Gastroesophageal sphincter (tissue), 3 donors: ENCODE measurements around the gene HBP1.

ENCODE experiments used
- CTCF ChIP-seq, 4 experiments: fragments of 200-600 bp in 2 of 4; fragments of 450-650 bp in 2 of 4; sonication (generic) in 1 of 4; IDR thresholded peaks; one replicate each; pipeline ENCODE4 v1.5.1; 2017 to 2019; ENCODE audit warnings: antibody characterized with exemption in 4 of 4, mild to moderate bottlenecking in 2 of 4, moderate library complexity in 2 of 4
- EP300 ChIP-seq: sonication (generic); formaldehyde crosslinking; IDR thresholded peaks from one replicate; pipeline ENCODE4 v1.6.1; 2017; ENCODE audit warnings: antibody characterized with exemption, mild to moderate bottlenecking
- POLR2A ChIP-seq, 2 donors: fragments of 450-650 bp; IDR thresholded peaks; one replicate each; pipeline ENCODE4 v1.6.1; 2017; ENCODE audit warnings: antibody characterized with exemption in 2 of 2, mild to moderate bottlenecking in 2 of 2, moderate library complexity in 1 of 2
- POLR2AphosphoS5 ChIP-seq: sonication (generic); formaldehyde crosslinking; IDR thresholded peaks from one replicate; pipeline ENCODE4 v1.6.1; 2017; ENCODE audit warnings: antibody characterized with exemption

GRCh38 chr7:107190090-107190489 lies 21.3 kb downstream of the HBP1 start:
- no peak for TF ChIP-seq CTCF (IDR thresholded peaks at IDR 0.05)
- TF ChIP-seq POLR2A (IDR thresholded peaks at IDR 0.05): no peak
- TF ChIP-seq POLR2AphosphoS5: no peak
- no peak for TF ChIP-seq EP300
